ENCODE results near the gene FBXL17. TPM values are rescaled to one million over a fixed set of nuclear protein-coding genes. Genes with fewer than 3 reads are reported as not detected.
"Not testable (repeated sequence)": the region's sequence is repeated elsewhere in the genome, so short reads cannot be mapped to it uniquely, and the experiment has no call there.

The FBXL17 gene
- total RNA-seq, 2 donors from 2014 or later: 12.5 to 14.5 TPM

DNA sequence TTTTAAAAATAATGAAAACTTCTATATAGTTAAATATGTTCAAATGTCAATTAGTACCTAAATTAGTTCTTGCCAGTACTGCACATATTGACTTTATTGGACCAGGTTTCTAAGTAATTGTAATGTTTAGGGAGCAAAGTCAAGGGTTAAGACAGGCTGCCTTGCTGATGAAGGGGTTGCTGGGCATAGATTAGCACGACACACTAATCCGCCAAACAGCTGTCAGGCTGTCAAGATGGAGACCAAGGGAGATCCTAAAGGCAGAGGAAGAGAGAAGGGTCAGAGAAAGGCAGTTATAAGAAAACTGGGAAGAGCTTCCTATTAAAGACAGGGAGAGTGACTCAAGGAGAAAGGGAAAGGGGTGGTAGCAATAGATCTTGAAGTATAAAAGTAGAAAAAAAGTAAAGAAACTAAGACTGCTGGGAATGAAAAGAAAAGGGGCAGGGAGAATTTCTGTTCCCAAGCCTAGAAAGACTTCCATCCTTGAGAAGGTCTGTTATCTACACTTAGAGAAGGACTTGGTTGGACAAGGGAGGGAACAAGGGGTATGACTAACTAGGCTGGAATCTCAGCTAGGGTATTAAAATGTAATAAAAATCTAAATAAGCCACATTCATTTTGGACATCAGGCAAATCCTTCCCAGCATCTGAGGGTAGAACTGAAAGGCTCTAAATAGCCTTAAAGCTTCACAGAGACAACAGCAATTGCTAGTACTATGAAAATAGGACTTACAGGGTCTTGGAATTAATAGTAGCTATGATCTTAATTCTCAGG, 188.7 kb downstream of the FBXL17 start:
- ATAC-seq (replicated peaks in 1 of 2) (no peak), DNase-seq (no peak)
- Mint-ChIP-seq H3K9me3 (no peaks in the 10 kb centered on the region), H3K27me3 (ENCODE audit: low read depth) (no peaks in the 10 kb centered on the region), H3K4me3 (no peak overlapping the region), H3K27ac (no peak overlapping the region), H3K4me1 (ENCODE audit: low read depth) (no peaks in the 10 kb centered on the region), H3K36me3 (ENCODE audit: insufficient read depth in 2 of 2) (no peaks in the 10 kb centered on the region)

- DNase-seq: no peak
Observed at GRCh38 chr5:108184940-108185339, 197.0 kb downstream of the FBXL17 start.

GRCh38 chr5:108181975-108182374, 199.9 kb downstream of the FBXL17 start:
- Mint-ChIP-seq H3K9me3 (no peaks in the 10 kb centered on the region), H3K4me1 (ENCODE audit: low read depth) (no peaks in the 10 kb centered on the region), H3K4me3 (no peak overlapping the region), H3K36me3 (ENCODE audit: insufficient read depth in 2 of 2) (peaks cover 0 to 1% of the 10 kb centered on the region in 2 donors), H3K27me3 (ENCODE audit: low read depth) (no peaks in the 10 kb centered on the region), H3K27ac (no peak overlapping the region)
- DNase-seq (no peak), ATAC-seq (replicated peaks in 1 of 2) (no peak)

More at GRCh38 chr5:108184940-108185339, 197.0 kb downstream of the FBXL17 start:
- Mint-ChIP-seq H3K4me1 (ENCODE audit: low read depth) (no peaks in the 10 kb centered on the region), H3K36me3 (ENCODE audit: insufficient read depth in 2 of 2) (peaks cover 0 to 1% of the 10 kb centered on the region in 2 donors), H3K27me3 (ENCODE audit: low read depth) (no peaks in the 10 kb centered on the region), H3K9me3 (no peaks in the 10 kb centered on the region), H3K4me3 (no peak overlapping the region), H3K27ac (no peak overlapping the region)
- ATAC-seq (replicated peaks in 1 of 2): no peak

GRCh38 chr5:108174286-108174685, 207.6 kb downstream of the FBXL17 start:
- Mint-ChIP-seq H3K27me3 (ENCODE audit: low read depth) (no peaks in the 10 kb centered on the region), H3K27ac (no peak overlapping the region), H3K4me1 (ENCODE audit: low read depth) (no peaks in the 10 kb centered on the region), H3K4me3 (no peak overlapping the region), H3K36me3 (ENCODE audit: insufficient read depth in 2 of 2) (peaks cover 2% of the 10 kb centered on the region in 2 donors), H3K9me3 (no peaks in the 10 kb centered on the region)
- no peak for DNase-seq
- no peak for ATAC-seq (replicated peaks in 1 of 2)

DNA sequence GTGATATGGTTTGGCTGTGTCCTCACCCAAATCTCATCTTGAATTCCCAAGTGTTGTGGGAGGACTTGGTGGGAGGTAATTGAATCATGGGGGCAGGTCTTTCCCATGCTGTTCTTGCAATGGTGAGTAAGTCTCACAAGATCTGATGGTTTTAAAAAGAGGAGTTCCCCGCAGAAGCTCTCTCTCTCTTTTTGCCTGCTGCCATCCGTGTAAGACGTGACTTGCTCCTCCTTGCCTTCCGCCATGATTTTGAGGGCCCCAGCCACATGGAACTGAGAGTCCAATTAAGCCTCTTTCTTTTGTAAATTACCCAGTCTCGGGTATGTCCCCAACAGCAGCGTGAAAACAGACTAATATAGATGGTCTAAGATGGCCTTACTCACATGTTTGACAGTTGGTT, 210.1 kb downstream of the FBXL17 start:
- ATAC-seq (replicated peaks in 1 of 2): no peak
- Mint-ChIP-seq H3K9me3 (no peaks in the 10 kb centered on the region), H3K27me3 (ENCODE audit: low read depth) (no peaks in the 10 kb centered on the region), H3K4me3 (no peak overlapping the region), H3K27ac (no peak overlapping the region), H3K4me1 (ENCODE audit: low read depth) (no peaks in the 10 kb centered on the region), H3K36me3 (ENCODE audit: insufficient read depth in 2 of 2) (peaks cover 2% of the 10 kb centered on the region in 2 donors)
- DNase-seq: no peak

DNA sequence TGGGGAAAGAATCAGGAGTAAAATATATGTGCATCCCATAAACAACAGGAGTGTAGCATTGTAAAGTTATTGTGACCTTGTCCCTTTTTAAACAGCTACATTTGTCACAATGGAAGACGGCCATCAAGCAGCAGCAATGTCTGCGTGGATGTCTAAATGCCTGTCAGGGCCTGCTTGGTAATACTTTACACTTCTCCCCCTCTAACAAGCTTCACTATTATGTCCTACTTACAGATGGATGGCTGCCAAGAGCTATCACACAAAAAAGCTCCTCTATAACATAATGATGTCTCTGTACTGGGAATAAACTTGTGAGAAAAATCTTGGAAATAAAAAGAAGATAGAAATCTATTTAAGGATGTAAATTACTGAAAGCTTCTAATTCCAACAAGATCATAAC, 213.0 kb downstream of the FBXL17 start:
- H3K27me3 Mint-ChIP-seq (ENCODE audit: low read depth): no peaks in the 10 kb centered on the region
- H3K4me3 Mint-ChIP-seq: no peak overlapping the region
- H3K9me3 Mint-ChIP-seq: no peaks in the 10 kb centered on the region
- H3K4me1 Mint-ChIP-seq (ENCODE audit: low read depth): no peaks in the 10 kb centered on the region
- DNase-seq (no peak), ATAC-seq (replicated peaks in 1 of 2) (no peak)
- H3K27ac Mint-ChIP-seq: no peak overlapping the region
- peaks cover 2% of the 10 kb centered on the region in 2 donors for H3K36me3 Mint-ChIP-seq (ENCODE audit: insufficient read depth in 2 of 2)

GRCh38 chr5:108167174-108167573, 214.7 kb downstream of the FBXL17 start:
- H3K4me3 Mint-ChIP-seq: no peak overlapping the region
- DNase-seq (no peak), ATAC-seq (replicated peaks in 1 of 2) (no peak)
- H3K4me1 Mint-ChIP-seq (ENCODE audit: low read depth): no peaks in the 10 kb centered on the region
- no peak overlapping the region for H3K27ac Mint-ChIP-seq
- H3K9me3 Mint-ChIP-seq: no peaks in the 10 kb centered on the region
- H3K36me3 Mint-ChIP-seq (ENCODE audit: insufficient read depth in 2 of 2): peaks cover 2% of the 10 kb centered on the region in 2 donors
- H3K27me3 Mint-ChIP-seq (ENCODE audit: low read depth): no peaks in the 10 kb centered on the region

- Mint-ChIP-seq H3K4me3 (no peak overlapping the region), H3K9me3 (no peaks in the 10 kb centered on the region), H3K36me3 (ENCODE audit: insufficient read depth in 2 of 2) (no peaks in the 10 kb centered on the region), H3K4me1 (ENCODE audit: low read depth) (no peaks in the 10 kb centered on the region), H3K27me3 (ENCODE audit: low read depth) (no peaks in the 10 kb centered on the region), H3K27ac (no peak overlapping the region)
- ATAC-seq (replicated peaks in 1 of 2) (no peak), DNase-seq (no peak)
Observed at GRCh38 chr5:108164574-108164973, 217.3 kb downstream of the FBXL17 start.

- not testable (repeated sequence) for ATAC-seq (replicated peaks in 1 of 2); H3K4me3 Mint-ChIP-seq; H3K36me3 Mint-ChIP-seq (ENCODE audit: insufficient read depth in 2 of 2); H3K27me3 Mint-ChIP-seq (ENCODE audit: low read depth); H3K27ac Mint-ChIP-seq; DNase-seq; H3K4me1 Mint-ChIP-seq (ENCODE audit: low read depth); H3K9me3 Mint-ChIP-seq
Observed at GRCh38 chr5:108152854-108153253, 229.0 kb downstream of the FBXL17 start.

GRCh38 chr5:108149369-108149768, 232.5 kb downstream of the FBXL17 start:
- Mint-ChIP-seq H3K27ac (no peak overlapping the region), H3K4me1 (ENCODE audit: low read depth) (peaks cover 5% of the 10 kb centered on the region), H3K9me3 (peaks cover 0 to 1% of the 10 kb centered on the region in 2 donors), H3K36me3 (ENCODE audit: insufficient read depth in 2 of 2) (peaks cover 0 to 7% of the 10 kb centered on the region in 2 donors), H3K4me3 (no peak overlapping the region), H3K27me3 (ENCODE audit: low read depth) (no peaks in the 10 kb centered on the region)
- DNase-seq (no peak), ATAC-seq (replicated peaks in 1 of 2) (no peak)

DNA sequence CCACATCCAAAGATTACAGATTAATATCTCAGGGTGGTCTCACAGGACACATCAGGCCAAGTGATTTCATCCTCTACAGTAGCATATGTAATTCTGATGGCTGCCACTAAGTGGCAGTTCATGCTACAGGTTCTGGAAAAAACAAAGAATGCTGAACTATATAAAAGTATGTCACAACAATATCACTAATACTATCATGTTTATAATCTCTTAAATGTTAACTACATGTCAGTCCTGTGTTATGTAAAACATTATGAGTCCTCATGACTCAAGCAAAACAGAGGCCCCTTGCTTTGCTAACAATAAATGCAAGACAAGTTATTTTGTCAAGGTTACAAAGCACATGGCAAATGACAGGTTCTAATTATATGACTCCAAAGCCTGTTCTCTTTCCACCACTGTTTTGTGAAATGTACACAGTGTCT, 233.2 kb downstream of the FBXL17 start:
- ATAC-seq (replicated peaks in 1 of 2): no peak
- Mint-ChIP-seq H3K36me3 (ENCODE audit: insufficient read depth in 2 of 2) (peaks cover 0 to 4% of the 10 kb centered on the region in 2 donors), H3K27ac (no peak overlapping the region), H3K9me3 (peaks cover 0 to 1% of the 10 kb centered on the region in 2 donors), H3K27me3 (ENCODE audit: low read depth) (no peaks in the 10 kb centered on the region), H3K4me1 (ENCODE audit: low read depth) (peaks cover 5% of the 10 kb centered on the region), H3K4me3 (no peak overlapping the region)
- DNase-seq: no peak

DNA sequence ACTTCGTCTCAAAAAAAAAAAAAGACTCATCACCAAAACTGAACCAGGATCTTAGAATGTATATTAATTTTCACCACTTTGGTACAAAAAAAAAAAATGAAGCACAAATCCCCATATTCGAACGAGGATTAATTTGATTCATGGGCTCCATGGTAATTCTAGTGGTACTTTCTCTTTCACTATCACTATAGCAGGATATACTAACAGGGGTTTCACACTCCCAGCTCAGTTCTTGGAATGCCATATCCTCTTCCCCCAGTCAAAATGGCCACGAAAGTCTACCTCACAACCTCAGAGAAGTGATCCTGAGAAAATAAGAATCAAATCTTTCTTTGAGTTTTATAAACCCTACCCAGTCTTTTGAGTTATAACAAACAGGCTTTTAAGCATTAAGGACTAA, 235.7 kb downstream of the FBXL17 start:
- no peak overlapping the region for H3K4me3 Mint-ChIP-seq
- H3K27me3 Mint-ChIP-seq (ENCODE audit: low read depth): no peaks in the 10 kb centered on the region
- H3K27ac Mint-ChIP-seq: peak overlapping the region; percentile 81
- H3K36me3 Mint-ChIP-seq (ENCODE audit: insufficient read depth in 2 of 2): peaks cover 0 to 1% of the 10 kb centered on the region in 2 donors
- ATAC-seq (replicated peaks in 1 of 2): no peak
- H3K9me3 Mint-ChIP-seq: no peaks in the 10 kb centered on the region
- H3K4me1 Mint-ChIP-seq (ENCODE audit: low read depth): peaks cover 5% of the 10 kb centered on the region
- no peak for DNase-seq

DNA sequence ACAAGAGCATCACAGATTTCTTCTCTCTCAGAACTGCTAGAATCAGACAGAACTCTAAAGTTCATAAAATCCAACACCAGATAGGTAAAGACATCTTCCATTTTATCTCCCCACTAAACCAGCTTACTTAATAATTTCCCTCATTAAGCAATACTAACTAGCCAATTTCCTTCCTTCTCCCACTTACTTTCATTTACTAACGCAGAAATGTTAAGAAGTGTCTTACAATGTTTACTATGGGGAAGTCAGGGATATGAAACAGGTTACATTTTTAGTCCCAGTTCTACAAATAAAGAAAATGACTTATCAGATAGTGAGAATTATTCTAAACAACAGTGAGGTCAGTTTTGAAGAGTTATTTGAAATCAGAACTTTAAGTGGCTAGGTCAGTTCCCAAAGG, 236.5 kb downstream of the FBXL17 start:
- no peaks in the 10 kb centered on the region for H3K9me3 Mint-ChIP-seq
- H3K27me3 Mint-ChIP-seq (ENCODE audit: low read depth): no peaks in the 10 kb centered on the region
- DNase-seq (no peak), ATAC-seq (replicated peaks in 1 of 2) (no peak)
- H3K27ac Mint-ChIP-seq: no peak overlapping the region
- H3K4me1 Mint-ChIP-seq (ENCODE audit: low read depth): peaks cover 5% of the 10 kb centered on the region
- H3K36me3 Mint-ChIP-seq (ENCODE audit: insufficient read depth in 2 of 2): peaks cover 0 to 1% of the 10 kb centered on the region in 2 donors
- no peak overlapping the region for H3K4me3 Mint-ChIP-seq

GRCh38 chr5:108144332-108144731, 237.6 kb downstream of the FBXL17 start:
- H3K27ac Mint-ChIP-seq: no peak overlapping the region
- no peak for DNase-seq
- no peak overlapping the region for H3K4me3 Mint-ChIP-seq
- no peak for ATAC-seq (replicated peaks in 1 of 2)
- H3K36me3 Mint-ChIP-seq (ENCODE audit: insufficient read depth in 2 of 2): peaks cover 0 to 1% of the 10 kb centered on the region in 2 donors
- peaks cover 5% of the 10 kb centered on the region for H3K4me1 Mint-ChIP-seq (ENCODE audit: low read depth)
- no peaks in the 10 kb centered on the region for H3K9me3 Mint-ChIP-seq
- no peaks in the 10 kb centered on the region for H3K27me3 Mint-ChIP-seq (ENCODE audit: low read depth)

Measured in activated T-cell treated with anti-CD3 and anti-CD28 coated beads, Interleukin-2, amount 50 U/mL, for 72 hours (primary cell).